NCI-H128 (cell line): ENCODE data around the gene PTGER2.

ENCODE experiments used
- DNase-seq: peaks from one replicate; lab custom pipeline; 2025; ENCODE audit not compliant: unreplicated experiment; lab: John Stamatoyannopoulos, UW

PTGER2 gene

GRCh38 chr14:52369305-52369801, 55.2 kb downstream of the PTGER2 start:
- DNase-seq: no peak

DNA sequence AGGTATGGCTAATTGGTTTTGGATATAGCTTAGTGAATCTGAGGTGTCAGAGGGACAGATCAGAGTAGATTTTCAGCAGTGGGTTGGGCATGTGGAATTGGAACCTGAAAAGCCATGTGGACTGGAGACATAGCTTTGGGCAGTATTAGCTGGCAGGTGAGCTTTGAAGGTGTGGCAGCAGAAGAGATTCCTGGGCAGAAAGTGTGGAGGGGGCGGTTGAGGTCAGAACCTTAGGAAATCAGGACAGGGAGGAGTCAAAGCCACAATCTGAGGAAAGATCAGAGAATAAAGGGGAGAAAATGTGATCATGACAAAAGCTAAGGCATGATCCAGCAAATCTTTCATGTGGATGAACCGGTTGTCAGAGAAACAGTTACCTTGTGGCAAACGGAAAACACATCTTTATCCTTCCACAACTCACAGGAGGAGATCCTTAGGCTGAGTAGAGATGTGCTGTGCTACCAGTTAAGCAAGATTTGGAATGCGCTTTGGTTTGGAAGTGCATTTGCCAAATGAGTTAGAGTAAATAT, 56.4 kb downstream of the PTGER2 start:
- no peak for DNase-seq

DNA sequence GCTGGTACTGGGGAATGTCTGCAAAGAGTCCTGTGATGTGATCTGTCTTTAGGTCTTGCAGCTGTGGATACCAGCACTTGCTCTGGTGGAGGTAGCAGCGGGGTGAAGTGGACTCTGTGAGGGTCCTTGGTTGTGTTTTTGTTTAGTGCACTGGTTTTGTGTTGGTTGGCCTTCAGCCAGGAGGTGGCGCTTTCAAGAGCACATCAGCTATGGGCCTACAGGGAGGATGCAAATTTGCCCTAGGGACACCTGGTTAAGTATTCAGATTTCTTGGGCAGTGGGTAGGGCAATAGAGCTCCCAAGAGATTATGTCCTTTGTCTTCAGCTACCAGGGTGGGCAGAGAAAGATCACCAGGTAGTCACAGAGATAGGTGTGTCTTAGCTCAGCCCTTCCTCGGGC, 63.8 kb downstream of the PTGER2 start:
- no peak for DNase-seq
